Gastroesophageal sphincter (tissue), 4 donors: Measurements from ENCODE around the gene EGR4. TPM values are rescaled to one million over a fixed set of nuclear protein-coding genes. Genes with fewer than 3 reads are reported as not detected.

Source experiments
- ATAC-seq: fragments of 150-250 bp; one replicate; pipeline ENCODE4 v1.9.1; 2016; ENCODE audit warnings: mild to moderate bottlenecking, moderate library complexity
- H3K27ac ChIP-seq, 4 donors: fragments of 200-600 bp; sonication (generic) in 3 of 4; 1 replicate in 3 of 4; 2 replicates in 1 of 4; pipeline ENCODE4 v1.5.1; 2016 to 2019
- H3K27me3 ChIP-seq: fragments of 200-600 bp; sonication (generic); one replicate; pipeline ENCODE4 v1.5.1; 2019
- H3K36me3 ChIP-seq, 2 donors: fragments of 200-600 bp; sonication (generic); one replicate each; pipeline ENCODE4 v1.5.1; 2019; ENCODE audit warnings: control low read depth in 1 of 2
- H3K4me1 ChIP-seq, 3 donors: fragments of 200-600 bp; sonication (generic); 1 replicate in 2 of 3; 2 replicates in 1 of 3; pipeline ENCODE4 v1.5.1; 2016 to 2019; ENCODE audit warnings: control low read depth in 2 of 3
- H3K4me3 ChIP-seq, 2 donors: fragments of 200-600 bp; sonication (generic); one replicate each; pipeline ENCODE4 v1.5.1; 2019; ENCODE audit warnings: mild to moderate bottlenecking in 1 of 2, moderate library complexity in 1 of 2
- H3K9me3 ChIP-seq, 3 donors: fragments of 200-600 bp; sonication (generic); one replicate each; pipeline ENCODE4 v1.5.1; 2017 to 2019; ENCODE audit warnings: control low read depth in 2 of 3
- CTCF ChIP-seq, 4 experiments: fragments of 200-600 bp in 2 of 4; fragments of 450-650 bp in 2 of 4; sonication (generic) in 1 of 4; IDR thresholded peaks; one replicate each; pipeline ENCODE4 v1.5.1; 2017 to 2019; ENCODE audit warnings: antibody characterized with exemption in 4 of 4, mild to moderate bottlenecking in 2 of 4, moderate library complexity in 2 of 4
- EP300 ChIP-seq: sonication (generic); formaldehyde crosslinking; IDR thresholded peaks from one replicate; pipeline ENCODE4 v1.6.1; 2017; ENCODE audit warnings: antibody characterized with exemption, mild to moderate bottlenecking
- POLR2A ChIP-seq, 2 donors: fragments of 450-650 bp; IDR thresholded peaks; one replicate each; pipeline ENCODE4 v1.6.1; 2017; ENCODE audit warnings: antibody characterized with exemption in 2 of 2, mild to moderate bottlenecking in 2 of 2, moderate library complexity in 1 of 2
- POLR2AphosphoS5 ChIP-seq: sonication (generic); formaldehyde crosslinking; IDR thresholded peaks from one replicate; pipeline ENCODE4 v1.6.1; 2017; ENCODE audit warnings: antibody characterized with exemption
- WGBS, 2 donors: methylation state at CpG; one replicate each; pipeline ENCODE4 v1.1.5; 2018; ENCODE audit warnings: low coverage in 1 of 2; 5-methylcytosine and 5-hydroxymethylcytosine counted together
- small RNA-seq, 4 donors: library from RNA; depleted of rRNA; stranded (forward); fragments of <200 nt; gene quantifications; one replicate each; pipeline ENCODE3, GENCODE V24; 2016
- total RNA-seq, 4 donors: library from RNA; depleted of rRNA; stranded (reverse); fragments of >200 nt; gene quantifications; one replicate each; pipeline ENCODE4 v1.1.0, GENCODE V29; 2016

Gene EGR4
- total RNA-seq, 4 donors from 2014 or later, result not detected

GRCh38 chr2:73249636-73250035 is 43.7 kb downstream of the EGR4 start:
- no peaks in the 10 kb centered on the region for H3K9me3 ChIP-seq
- 70 to 79% methylated on average over 5 to 7 of the region's 9 CpGs for WGBS, 2 donors
- TF ChIP-seq CTCF (IDR thresholded peaks at IDR 0.05), result no peak
- no peak for TF ChIP-seq EP300
- TF ChIP-seq POLR2A (IDR thresholded peaks at IDR 0.05), result no peak
- no peak for TF ChIP-seq POLR2AphosphoS5
- no peaks in the 10 kb centered on the region for H3K4me1 ChIP-seq
- peaks cover 0 to 100% of the 10 kb centered on the region in 2 donors for H3K36me3 ChIP-seq
- no peak for ATAC-seq
- no peaks in the 10 kb centered on the region for H3K27me3 ChIP-seq
- no peak overlapping the region for H3K27ac ChIP-seq
- H3K4me3 ChIP-seq, result no peak overlapping the region

GRCh38 chr2:73246850-73247249 is 46.5 kb downstream of the EGR4 start:
- ATAC-seq, result no peak
- Histone ChIP-seq H3K36me3 (peaks cover 0 to 100% of the 10 kb centered on the region in 2 donors), H3K4me1 (no peaks in the 10 kb centered on the region), H3K27me3 (no peaks in the 10 kb centered on the region), H3K4me3 (no peak overlapping the region), H3K27ac (no peak overlapping the region), H3K9me3 (no peaks in the 10 kb centered on the region)
- 66 to 73% methylated on average over 2 to 3 of the region's 3 CpGs for WGBS, 2 donors
- TF ChIP-seq POLR2AphosphoS5 (no peak), CTCF (IDR thresholded peaks at IDR 0.05) (no peak), EP300 (no peak), POLR2A (IDR thresholded peaks at IDR 0.05) (no peak)

GRCh38 chr2:73244580-73244979 is 48.8 kb downstream of the EGR4 start:
- no peaks in the 10 kb centered on the region for H3K4me1 ChIP-seq
- peaks cover 0 to 99% of the 10 kb centered on the region in 2 donors for H3K36me3 ChIP-seq
- WGBS, 2 donors, result 89 to 90% methylated on average over 2 to 3 of the region's 3 CpGs
- H3K4me3 ChIP-seq, result no peak overlapping the region
- no peak for ATAC-seq
- H3K27ac ChIP-seq, result no peak overlapping the region
- H3K9me3 ChIP-seq, result no peaks in the 10 kb centered on the region
- H3K27me3 ChIP-seq, result no peaks in the 10 kb centered on the region
- no peak for TF ChIP-seq POLR2AphosphoS5
- no peak for TF ChIP-seq CTCF (IDR thresholded peaks at IDR 0.05)
- no peak for TF ChIP-seq POLR2A (IDR thresholded peaks at IDR 0.05)
- TF ChIP-seq EP300, result no peak

- H3K9me3 ChIP-seq, result no peaks in the 10 kb centered on the region
- H3K27ac ChIP-seq, result no peak overlapping the region
- no peak for ATAC-seq
- peaks cover 0 to 6% (median 0%) of the 10 kb centered on the region in 3 donors for H3K4me1 ChIP-seq
- no peaks in the 10 kb centered on the region for H3K27me3 ChIP-seq
- TF ChIP-seq EP300 (no peak), POLR2AphosphoS5 (no peak), CTCF (IDR thresholded peaks at IDR 0.05) (no peak), POLR2A (IDR thresholded peaks at IDR 0.05) (no peak)
- peaks cover 0 to 99% of the 10 kb centered on the region in 2 donors for H3K36me3 ChIP-seq
- WGBS, 2 donors, result 14 to 37% methylated on average over 1 to 3 of the region's 5 CpGs
- H3K4me3 ChIP-seq, result no peak overlapping the region
Measured at GRCh38 chr2:73243884-73244570, 49.3 kb downstream of the EGR4 start.

Small RNA genes lying within 50 kb of the gene (small RNA-seq; reads per million reads assigned to genes)
- 0 reads per million in 4 donors for gene RNU6-111P

Other genes with a start within 250 kb of the EGR4 start
- gene SFXN5, start 221.8 kb downstream of the EGR4 start, total RNA-seq, result 10 to 100 TPM in 1 of 4 donors, 1 to 10 TPM in 3; 5.7 to 11.8 (median 6.7) TPM
- gene RAB11FIP5, start 180.6 kb downstream of the EGR4 start, total RNA-seq, result 10 to 100 TPM; 25.4 to 49.5 (median 29.4) TPM
- gene NOTO, start 91.0 kb downstream of the EGR4 start, total RNA-seq, result not detected
- 10 to 100 TPM; 10.6 to 21.0 (median 15.5) TPM for gene SMYD5, start 79.3 kb downstream of the EGR4 start, total RNA-seq
- 10 to 100 TPM; 21.7 to 37.5 (median 30.2) TPM for gene PRADC1, start 60.3 kb downstream of the EGR4 start, total RNA-seq
- gene CCT7, start 59.2 kb downstream of the EGR4 start, total RNA-seq, result 100 to 1,000 TPM; 221 to 258 (median 240) TPM
- gene FBXO41, start 9.1 kb downstream of the EGR4 start, total RNA-seq, result 1 to 10 TPM; 2.2 to 5.4 (median 4.0) TPM
- gene ALMS1, start 92.3 kb upstream of the EGR4 start, total RNA-seq, result 10 to 100 TPM; 26.4 to 54.3 (median 36.5) TPM